ENCODE data around the gene PTGER3. TPM values are rescaled to one million over a fixed set of nuclear protein-coding genes. Genes with fewer than 3 reads are reported as not detected.

PTGER3 gene
- total and polyA plus RNA-seq, 2 donors (not counting 1 experiment from before 2014, with no cell fraction given) = 0.89 to 1.5 TPM

DNA sequence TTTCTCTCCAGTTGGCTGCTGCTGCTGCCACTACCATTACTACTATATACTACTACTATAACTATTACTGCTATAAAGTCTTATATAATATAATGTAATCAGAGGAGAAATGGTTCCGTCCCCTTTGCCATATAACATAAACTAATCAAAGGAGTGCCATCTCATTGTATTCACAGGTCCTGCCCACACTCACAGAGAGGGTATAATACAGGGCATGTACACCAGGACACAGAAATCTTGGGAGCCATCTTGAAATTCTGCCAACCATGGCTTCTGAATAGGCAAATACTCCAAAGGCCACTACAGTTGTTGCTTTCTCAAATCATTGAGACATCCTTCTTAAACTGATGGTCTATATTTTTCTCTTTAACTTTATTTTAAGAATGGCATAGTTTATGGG lies 40.1 kb upstream of the PTGER3 start:
- Histone ChIP-seq H4K20me1 (ENCODE audit: control insufficient read depth, extremely low read depth, insufficient read depth, low read length) (no peaks in the 10 kb centered on the region), H3K9me3 (ENCODE audit: control insufficient read depth, insufficient read depth, low read depth, low read length) (no peaks in the 10 kb centered on the region), H2AFZ (ENCODE audit: low read length) (no peak overlapping the region), H3K4me3 (replicated peaks in 1 of 4; ENCODE audit: control extremely low read depth in 1 of 4, insufficient read depth in 1 of 4, low read depth in 3 of 4, low read length in 4 of 4) (no peak overlapping the region), H3K36me3 (ENCODE audit: control insufficient read depth, insufficient read depth, low read length) (no peaks in the 10 kb centered on the region), H3K4me2 (ENCODE audit: extremely low read depth, insufficient read depth, low read length) (no peak overlapping the region), H3K27ac (ENCODE audit: insufficient read depth, low read length) (no peak overlapping the region), H3K4me1 (ENCODE audit: control insufficient read depth, extremely low read depth, insufficient read depth, low read length) (peaks cover 5% of the 10 kb centered on the region), H3K9ac (ENCODE audit: insufficient read depth, low read length) (no peak overlapping the region), H3K27me3 (ENCODE audit: control insufficient read depth, insufficient read depth, low read length) (no peaks in the 10 kb centered on the region), H3K79me2 (ENCODE audit: control insufficient read depth, insufficient read depth, low read length) (no peaks in the 10 kb centered on the region)
- TF ChIP-seq EZH2 (IDR thresholded peaks at IDR 0.05; ENCODE audit: low read length, missing control alignments) = no peak
- TF ChIP-seq, protein P1, sequence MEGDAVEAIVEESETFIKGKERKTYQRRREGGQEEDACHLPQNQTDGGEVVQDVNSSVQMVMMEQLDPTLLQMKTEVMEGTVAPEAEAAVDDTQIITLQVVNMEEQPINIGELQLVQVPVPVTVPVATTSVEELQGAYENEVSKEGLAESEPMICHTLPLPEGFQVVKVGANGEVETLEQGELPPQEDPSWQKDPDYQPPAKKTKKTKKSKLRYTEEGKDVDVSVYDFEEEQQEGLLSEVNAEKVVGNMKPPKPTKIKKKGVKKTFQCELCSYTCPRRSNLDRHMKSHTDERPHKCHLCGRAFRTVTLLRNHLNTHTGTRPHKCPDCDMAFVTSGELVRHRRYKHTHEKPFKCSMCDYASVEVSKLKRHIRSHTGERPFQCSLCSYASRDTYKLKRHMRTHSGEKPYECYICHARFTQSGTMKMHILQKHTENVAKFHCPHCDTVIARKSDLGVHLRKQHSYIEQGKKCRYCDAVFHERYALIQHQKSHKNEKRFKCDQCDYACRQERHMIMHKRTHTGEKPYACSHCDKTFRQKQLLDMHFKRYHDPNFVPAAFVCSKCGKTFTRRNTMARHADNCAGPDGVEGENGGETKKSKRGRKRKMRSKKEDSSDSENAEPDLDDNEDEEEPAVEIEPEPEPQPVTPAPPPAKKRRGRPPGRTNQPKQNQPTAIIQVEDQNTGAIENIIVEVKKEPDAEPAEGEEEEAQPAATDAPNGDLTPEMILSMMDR (conservative IDR thresholded peaks at IDR 0.05 in 1 of 2, IDR thresholded peaks at IDR 0.05 in 1 of 2; ENCODE audit: low read depth in 1 of 2, low read length in 2 of 2) = no peak
- DNase-seq (ENCODE audit: low read depth in 2 of 2) = no peak

DNA sequence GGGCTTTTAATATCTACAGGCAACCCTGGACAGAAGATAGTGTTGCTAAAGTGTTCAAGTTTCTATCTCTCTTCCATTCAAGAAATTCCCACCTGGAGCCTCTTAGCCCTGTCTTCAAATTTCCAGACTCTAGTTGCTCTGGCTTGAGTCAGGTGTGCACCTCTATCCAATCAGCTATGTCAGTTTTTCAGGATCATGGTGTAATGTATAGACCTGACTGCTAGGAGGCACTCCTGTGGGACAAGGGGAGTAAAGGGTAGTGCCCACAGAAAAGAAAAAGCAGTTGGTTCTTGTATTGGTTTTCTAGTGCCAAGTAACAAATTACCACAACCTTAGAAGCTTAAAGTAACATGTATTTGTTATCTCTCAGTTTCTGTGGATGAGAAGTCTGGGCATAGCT lies 39.4 kb upstream of the PTGER3 start:
- Histone ChIP-seq H3K79me2 (ENCODE audit: control insufficient read depth, insufficient read depth, low read length) (no peaks in the 10 kb centered on the region), H3K9ac (ENCODE audit: insufficient read depth, low read length) (no peak overlapping the region), H4K20me1 (ENCODE audit: control insufficient read depth, extremely low read depth, insufficient read depth, low read length) (no peaks in the 10 kb centered on the region), H2AFZ (ENCODE audit: low read length) (no peak overlapping the region), H3K36me3 (ENCODE audit: control insufficient read depth, insufficient read depth, low read length) (no peaks in the 10 kb centered on the region), H3K27me3 (ENCODE audit: control insufficient read depth, insufficient read depth, low read length) (no peaks in the 10 kb centered on the region), H3K4me3 (replicated peaks in 1 of 4; ENCODE audit: control extremely low read depth in 1 of 4, insufficient read depth in 1 of 4, low read depth in 3 of 4, low read length in 4 of 4) (no peak overlapping the region), H3K9me3 (ENCODE audit: control insufficient read depth, insufficient read depth, low read depth, low read length) (no peaks in the 10 kb centered on the region), H3K4me1 (ENCODE audit: control insufficient read depth, extremely low read depth, insufficient read depth, low read length) (peaks cover 5% of the 10 kb centered on the region), H3K27ac (ENCODE audit: insufficient read depth, low read length) (no peak overlapping the region), H3K4me2 (ENCODE audit: extremely low read depth, insufficient read depth, low read length) (no peak overlapping the region)
- TF ChIP-seq EZH2 (IDR thresholded peaks at IDR 0.05; ENCODE audit: low read length, missing control alignments) = no peak
- TF ChIP-seq, protein P1 (conservative IDR thresholded peaks at IDR 0.05 in 1 of 2, IDR thresholded peaks at IDR 0.05 in 1 of 2; ENCODE audit: low read depth in 1 of 2, low read length in 2 of 2) = no peak
- DNase-seq (ENCODE audit: low read depth in 2 of 2) = no peak

DNA sequence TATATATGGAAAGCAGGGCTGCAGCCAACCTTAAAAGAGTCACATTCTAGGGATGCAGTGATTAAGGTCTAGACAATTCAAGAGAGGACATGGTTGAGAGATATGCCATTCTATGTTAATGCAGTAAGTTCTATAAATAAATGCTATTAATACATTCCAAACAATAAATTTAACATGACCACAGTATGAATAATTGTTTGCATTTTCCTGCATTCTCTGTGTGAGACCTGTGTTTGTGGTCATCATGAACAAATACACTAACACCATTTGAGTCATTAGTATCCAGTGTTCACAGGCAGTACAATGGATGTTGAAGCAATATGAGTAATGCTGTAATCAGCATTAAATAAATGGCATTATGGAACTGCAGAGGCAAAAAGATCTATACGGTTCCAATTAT lies 38.7 kb upstream of the PTGER3 start:
- peak; percentile 15 to 81 for DNase-seq (ENCODE audit: low read depth in 2 of 2)
- H3K79me2 ChIP-seq (ENCODE audit: control insufficient read depth, insufficient read depth, low read length) = no peaks in the 10 kb centered on the region
- no peak for TF ChIP-seq EZH2 (IDR thresholded peaks at IDR 0.05; ENCODE audit: low read length, missing control alignments)
- TF ChIP-seq, protein P1 (conservative IDR thresholded peaks at IDR 0.05 in 1 of 2, IDR thresholded peaks at IDR 0.05 in 1 of 2; ENCODE audit: low read depth in 1 of 2, low read length in 2 of 2) = no peak

More for the DNA sequence above, 38.7 kb upstream of the PTGER3 start:
- no peak overlapping the region for H3K27ac ChIP-seq (ENCODE audit: insufficient read depth, low read length)
- H3K4me1 ChIP-seq (ENCODE audit: control insufficient read depth, extremely low read depth, insufficient read depth, low read length) = peaks cover 5% of the 10 kb centered on the region
- no peak overlapping the region for H3K4me2 ChIP-seq (ENCODE audit: extremely low read depth, insufficient read depth, low read length)
- no peaks in the 10 kb centered on the region for H3K9me3 ChIP-seq (ENCODE audit: control insufficient read depth, insufficient read depth, low read depth, low read length)
- H3K27me3 ChIP-seq (ENCODE audit: control insufficient read depth, insufficient read depth, low read length) = no peaks in the 10 kb centered on the region
- no peaks in the 10 kb centered on the region for H4K20me1 ChIP-seq (ENCODE audit: control insufficient read depth, extremely low read depth, insufficient read depth, low read length)
- no peak overlapping the region for H3K9ac ChIP-seq (ENCODE audit: insufficient read depth, low read length)
- H3K4me3 ChIP-seq (replicated peaks in 1 of 4; ENCODE audit: control extremely low read depth in 1 of 4, insufficient read depth in 1 of 4, low read depth in 3 of 4, low read length in 4 of 4) = no peak overlapping the region
- H3K36me3 ChIP-seq (ENCODE audit: control insufficient read depth, insufficient read depth, low read length) = no peaks in the 10 kb centered on the region
- no peak overlapping the region for H2AFZ ChIP-seq (ENCODE audit: low read length)
